Measurements from ENCODE around the gene ZNRF3. TPM values are rescaled to one million over a fixed set of nuclear protein-coding genes. Genes with fewer than 3 reads are reported as not detected.

The ZNRF3 gene
- total RNA-seq, 4 donors from 2014 or later, result 12.9 to 29.7 (median 21.9) TPM

GRCh38 chr22:29054251-29054767 lies 170.9 kb downstream of the ZNRF3 start:
- H3K9me3 ChIP-seq, result no peaks in the 10 kb centered on the region
- DNase-seq (ENCODE audit: extremely low spot score), result no peak
- intact Hi-C loops (cut with DNase I), result no loop called here
- 87% methylated on average over 8 of the region's 10 CpGs for WGBS
- no peak overlapping the region for H3K4me3 ChIP-seq
- H3K4me1 ChIP-seq, result no peaks in the 10 kb centered on the region
- H3K27ac ChIP-seq (replicated peaks in 1 of 4), result no peak overlapping the region
- H3K27me3 ChIP-seq, result no peaks in the 10 kb centered on the region
- no peak for TF ChIP-seq POLR2A (IDR thresholded peaks at IDR 0.05; ENCODE audit: low read depth)
- TF ChIP-seq POLR2AphosphoS5 (IDR thresholded peaks at IDR 0.05), result no peak
- H3K36me3 ChIP-seq, result peaks cover 8 to 21% (median 16%) of the 10 kb centered on the region in 4 donors

- Histone ChIP-seq H3K9me3 (no peaks in the 10 kb centered on the region), H3K27ac (replicated peaks in 1 of 4) (no peak overlapping the region), H3K4me1 (no peaks in the 10 kb centered on the region), H3K36me3 (peaks cover 0 to 11% (median 6%) of the 10 kb centered on the region in 4 donors), H3K27me3 (no peaks in the 10 kb centered on the region), H3K4me3 (no peak overlapping the region)
- intact Hi-C loops (cut with DNase I), result no loop called here
- DNase-seq (ENCODE audit: extremely low spot score), result no peak
- TF ChIP-seq EP300 (IDR thresholded peaks at IDR 0.05) (no peak), POLR2A (IDR thresholded peaks at IDR 0.05; ENCODE audit: low read depth) (no peak), POLR2AphosphoS5 (IDR thresholded peaks at IDR 0.05) (no peak), CTCF (IDR thresholded peaks at IDR 0.05) (no peak)
- 84% methylated on average over 14 of the region's 14 CpGs for WGBS
These were observed 171.9 kb downstream of the ZNRF3 start for GRCh38 chr22:29055192-29055830.

GRCh38 chr22:29056472-29056871 lies 173.1 kb downstream of the ZNRF3 start:
- Histone ChIP-seq H3K27me3 (no peaks in the 10 kb centered on the region), H3K9me3 (no peaks in the 10 kb centered on the region), H3K27ac (replicated peaks in 1 of 4) (no peak overlapping the region), H3K36me3 (no peaks in the 10 kb centered on the region), H3K4me1 (no peaks in the 10 kb centered on the region), H3K4me3 (no peak overlapping the region)
- DNase-seq (ENCODE audit: extremely low spot score), result no peak
- intact Hi-C loops (cut with DNase I), result no loop called here
- WGBS, result 97% methylated on average over 3 of the region's 3 CpGs
- TF ChIP-seq CTCF (IDR thresholded peaks at IDR 0.05), result no peak
- no peak for TF ChIP-seq POLR2A (IDR thresholded peaks at IDR 0.05; ENCODE audit: low read depth)
- no peak for TF ChIP-seq EP300 (IDR thresholded peaks at IDR 0.05)
- TF ChIP-seq POLR2AphosphoS5 (IDR thresholded peaks at IDR 0.05), result no peak

GRCh38 chr22:29060251-29060869 lies 177.0 kb downstream of the ZNRF3 start:
- intact Hi-C loops (cut with DNase I), result no loop called here
- no peaks in the 10 kb centered on the region for H3K9me3 ChIP-seq
- DNase-seq (ENCODE audit: extremely low spot score), result no peak
- H3K36me3 ChIP-seq, result no peaks in the 10 kb centered on the region
- TF ChIP-seq POLR2A (IDR thresholded peaks at IDR 0.05; ENCODE audit: low read depth), result no peak
- no peak for TF ChIP-seq CTCF (IDR thresholded peaks at IDR 0.05)
- no peak for TF ChIP-seq POLR2AphosphoS5 (IDR thresholded peaks at IDR 0.05)
- TF ChIP-seq EP300 (IDR thresholded peaks at IDR 0.05), result no peak
- H3K4me1 ChIP-seq, result no peaks in the 10 kb centered on the region
- no peak overlapping the region for H3K27ac ChIP-seq (replicated peaks in 1 of 4)
- H3K4me3 ChIP-seq, result no peak overlapping the region
- peaks cover 0 to 4% (median 0%) of the 10 kb centered on the region in 4 donors for H3K27me3 ChIP-seq
- 89% methylated on average over 12 of the region's 12 CpGs for WGBS

GRCh38 chr22:29060931-29061330 lies 177.6 kb downstream of the ZNRF3 start:
- TF ChIP-seq POLR2AphosphoS5 (IDR thresholded peaks at IDR 0.05) (no peak), POLR2A (IDR thresholded peaks at IDR 0.05; ENCODE audit: low read depth) (no peak), CTCF (IDR thresholded peaks at IDR 0.05) (no peak), EP300 (IDR thresholded peaks at IDR 0.05) (no peak)
- Histone ChIP-seq H3K36me3 (no peaks in the 10 kb centered on the region), H3K4me3 (no peak overlapping the region), H3K27me3 (peaks cover 0 to 4% (median 0%) of the 10 kb centered on the region in 4 donors), H3K9me3 (no peaks in the 10 kb centered on the region), H3K4me1 (no peaks in the 10 kb centered on the region), H3K27ac (replicated peaks in 1 of 4) (no peak overlapping the region)
- intact Hi-C loops (cut with DNase I), result no loop called here
- 76% methylated on average over 7 of the region's 7 CpGs for WGBS
- no peak for DNase-seq (ENCODE audit: extremely low spot score)
